ENCODE measurements around the gene CHN1.

DNA sequence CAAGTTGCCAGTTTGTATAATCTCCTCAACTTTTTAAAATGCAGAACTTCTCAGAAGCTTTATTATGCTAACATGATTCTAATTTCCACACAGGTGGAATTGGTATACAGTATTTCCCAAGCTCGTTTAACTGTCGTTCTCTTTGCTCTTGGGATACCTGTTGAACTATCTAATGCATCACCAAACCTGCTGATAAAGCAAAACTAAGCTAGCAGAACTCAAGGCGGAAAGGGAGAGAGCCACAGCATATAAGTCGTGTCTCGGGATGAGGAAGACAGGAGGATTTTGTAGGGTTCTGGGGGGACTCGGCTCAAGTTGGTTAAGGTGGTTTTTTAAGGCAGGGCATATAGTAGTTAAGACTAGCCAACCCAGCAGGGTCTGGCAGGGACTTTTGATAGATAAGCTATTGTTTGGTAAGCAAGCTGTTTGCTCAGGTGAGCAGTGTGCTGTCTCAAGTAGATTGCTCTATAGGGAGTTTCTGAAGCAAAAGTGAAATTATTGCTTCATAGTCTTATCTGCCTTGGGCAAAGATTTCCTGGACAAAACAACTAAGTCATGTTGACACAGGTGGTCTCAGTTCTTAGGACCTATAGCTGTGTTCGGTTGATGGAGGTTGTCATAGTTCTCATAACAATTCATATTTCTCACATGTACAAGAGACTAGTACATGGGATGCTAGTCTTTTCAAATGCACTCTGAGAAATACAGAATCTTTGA is 212.7 kb downstream of the CHN1 start:
- no peak for TF ChIP-seq SIN3A (IDR thresholded peaks at IDR 0.05; ENCODE audit: borderline replicate concordance, insufficient read depth, low read length)
- TF ChIP-seq TAF1 (IDR thresholded peaks at IDR 0.05; ENCODE audit: borderline replicate concordance, insufficient read depth, low read length): no peak
- no peak for TF ChIP-seq POLR2AphosphoS5 (IDR thresholded peaks at IDR 0.05; ENCODE audit: low read depth, low read length)
- TF ChIP-seq, protein P1, sequence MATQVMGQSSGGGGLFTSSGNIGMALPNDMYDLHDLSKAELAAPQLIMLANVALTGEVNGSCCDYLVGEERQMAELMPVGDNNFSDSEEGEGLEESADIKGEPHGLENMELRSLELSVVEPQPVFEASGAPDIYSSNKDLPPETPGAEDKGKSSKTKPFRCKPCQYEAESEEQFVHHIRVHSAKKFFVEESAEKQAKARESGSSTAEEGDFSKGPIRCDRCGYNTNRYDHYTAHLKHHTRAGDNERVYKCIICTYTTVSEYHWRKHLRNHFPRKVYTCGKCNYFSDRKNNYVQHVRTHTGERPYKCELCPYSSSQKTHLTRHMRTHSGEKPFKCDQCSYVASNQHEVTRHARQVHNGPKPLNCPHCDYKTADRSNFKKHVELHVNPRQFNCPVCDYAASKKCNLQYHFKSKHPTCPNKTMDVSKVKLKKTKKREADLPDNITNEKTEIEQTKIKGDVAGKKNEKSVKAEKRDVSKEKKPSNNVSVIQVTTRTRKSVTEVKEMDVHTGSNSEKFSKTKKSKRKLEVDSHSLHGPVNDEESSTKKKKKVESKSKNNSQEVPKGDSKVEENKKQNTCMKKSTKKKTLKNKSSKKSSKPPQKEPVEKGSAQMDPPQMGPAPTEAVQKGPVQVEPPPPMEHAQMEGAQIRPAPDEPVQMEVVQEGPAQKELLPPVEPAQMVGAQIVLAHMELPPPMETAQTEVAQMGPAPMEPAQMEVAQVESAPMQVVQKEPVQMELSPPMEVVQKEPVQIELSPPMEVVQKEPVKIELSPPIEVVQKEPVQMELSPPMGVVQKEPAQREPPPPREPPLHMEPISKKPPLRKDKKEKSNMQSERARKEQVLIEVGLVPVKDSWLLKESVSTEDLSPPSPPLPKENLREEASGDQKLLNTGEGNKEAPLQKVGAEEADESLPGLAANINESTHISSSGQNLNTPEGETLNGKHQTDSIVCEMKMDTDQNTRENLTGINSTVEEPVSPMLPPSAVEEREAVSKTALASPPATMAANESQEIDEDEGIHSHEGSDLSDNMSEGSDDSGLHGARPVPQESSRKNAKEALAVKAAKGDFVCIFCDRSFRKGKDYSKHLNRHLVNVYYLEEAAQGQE (IDR thresholded peaks at IDR 0.05; ENCODE audit: insufficient read depth in 1 of 2, low read depth in 2 of 2, low read length in 2 of 2): no peak
- no peak for TF ChIP-seq FOXP2 (optimal IDR thresholded peaks at IDR 0.05; ENCODE audit: borderline replicate concordance, extremely low read depth, extremely low read length, insufficient read depth)
